Activated CD4-positive, alpha-beta memory T cell treated with anti-CD3 and anti-CD28 coated beads, Interleukin-2, amount 10 ng/mL, durations not matched to agents 7 days and 5 days (primary cell): ENCODE data around the gene NR1D1. TPM values are rescaled to one million over a fixed set of nuclear protein-coding genes. Genes with fewer than 3 reads are reported as not detected.

Source experiments
- CTCF ChIA-PET: fragments of 350-600 bp; sonication (Branson Sonifier 250); formaldehyde crosslinking; loops from one replicate; lab custom pipeline; 2021; ENCODE audit warnings: antibody characterized with exemption, inconsistent platforms; lab: Charles Lee
- POLR2A ChIA-PET: fragments of 350-600 bp; sonication (Branson Sonifier 250); formaldehyde crosslinking; loops from one replicate; lab custom pipeline; 2021; ENCODE audit warnings: antibody characterized with exemption; lab: Charles Lee
- DNase-seq: peaks from one replicate; pipeline ENCODE4 v3.0.0-alpha.2; 2020
- H3K27ac Mint-ChIP-seq: one replicate; pipeline ENCODE4 v1.8.0; 2021; ENCODE audit warnings: mild to moderate bottlenecking, mixed read lengths
- H3K27me3 Mint-ChIP-seq: one replicate; pipeline ENCODE4 v1.8.0; 2021; ENCODE audit warnings: mixed read lengths
- H3K36me3 Mint-ChIP-seq: one replicate; pipeline ENCODE4 v1.8.0; 2021; ENCODE audit warnings: low read depth, mixed read lengths
- H3K4me1 Mint-ChIP-seq: one replicate; pipeline ENCODE4 v1.8.0; 2021; ENCODE audit warnings: mixed read lengths
- H3K4me3 Mint-ChIP-seq: one replicate; pipeline ENCODE4 v1.8.0; 2021; ENCODE audit warnings: mild to moderate bottlenecking, mixed read lengths
- H3K9me3 Mint-ChIP-seq: one replicate; pipeline ENCODE4 v1.8.0; 2021; ENCODE audit warnings: mixed read lengths
- total RNA-seq, 2 experiments: library from RNA; stranded (reverse); gene quantifications; one replicate each; pipeline ENCODE4 v1.2.3, GENCODE V29; 2021

Gene NR1D1
- total RNA-seq, 2 experiments from 2014 or later, result 5.2 to 5.9 TPM

DNA sequence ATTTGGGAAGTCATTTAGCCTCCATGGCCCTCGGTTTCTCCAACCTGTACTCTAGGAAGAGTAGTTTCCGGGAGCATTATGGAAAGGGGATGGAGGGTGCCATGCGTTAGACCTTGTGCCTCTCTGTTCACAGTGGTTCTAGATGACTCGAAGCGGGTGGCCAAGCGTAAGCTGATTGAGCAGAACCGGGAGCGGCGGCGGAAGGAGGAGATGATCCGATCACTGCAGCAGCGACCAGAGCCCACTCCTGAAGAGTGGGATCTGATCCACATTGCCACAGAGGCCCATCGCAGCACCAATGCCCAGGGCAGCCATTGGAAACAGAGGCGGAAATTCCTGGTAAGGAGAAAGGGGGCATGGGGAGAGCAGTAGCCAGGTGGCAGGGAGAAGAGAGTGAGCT is 15.9 kb downstream of the NR1D1 start:
- ChIA-PET CTCF (interaction anchor here (1.0 to 2.8 kb wide), 4 partner anchors 9 to 104 kb away, joined by 3 to 31 read pairs (median 3); partner anchors contain the start of gene MED24), POLR2A (interaction anchor here (1.3 kb wide), 1 partner anchor 30 kb away, joined by 3 read pairs; the partner anchor contains the start of gene MED24)
- Mint-ChIP-seq H3K27ac (no peak overlapping the region), H3K4me1 (no peaks in the 10 kb centered on the region), H3K27me3 (no peaks in the 10 kb centered on the region), H3K9me3 (no peaks in the 10 kb centered on the region), H3K36me3 (no peaks in the 10 kb centered on the region), H3K4me3 (no peak overlapping the region)
- DNase-seq, result no peak

DNA sequence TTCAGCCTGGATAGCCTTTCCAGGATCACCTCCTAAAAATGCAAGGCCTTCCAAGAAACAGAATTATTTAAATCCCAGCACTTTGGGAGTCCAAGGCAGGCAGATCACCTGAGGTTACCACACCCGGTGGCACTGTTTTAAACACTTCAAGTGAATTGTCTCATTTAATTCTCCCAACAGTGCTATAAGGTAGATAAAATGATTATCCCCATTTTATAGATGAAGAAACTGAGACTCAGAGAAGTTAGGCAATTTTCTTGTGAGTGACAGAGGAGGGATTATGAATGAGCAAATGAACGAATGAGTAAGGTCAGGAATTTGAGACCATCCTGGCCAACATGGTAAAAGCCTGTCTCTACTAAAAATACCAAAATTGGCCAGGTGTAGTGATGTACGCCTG is 20.8 kb downstream of the NR1D1 start:
- peaks cover 12% of the 10 kb centered on the region for H3K4me1 Mint-ChIP-seq
- POLR2A ChIA-PET, result interaction anchor here (0.9 kb wide), 1 partner anchor 17 kb away, joined by 4 read pairs; no protein-coding TSS in a partner anchor
- H3K27ac Mint-ChIP-seq, result no peak overlapping the region
- H3K27me3 Mint-ChIP-seq, result no peaks in the 10 kb centered on the region
- DNase-seq, result no peak
- CTCF ChIA-PET, result interaction anchor here (0.7 to 1.5 kb wide), 2 partner anchors 16 to 35 kb away, joined by 3 to 4 read pairs; no protein-coding TSS in a partner anchor
- H3K9me3 Mint-ChIP-seq, result no peaks in the 10 kb centered on the region
- H3K4me3 Mint-ChIP-seq, result no peak overlapping the region
- H3K36me3 Mint-ChIP-seq, result no peaks in the 10 kb centered on the region

DNA sequence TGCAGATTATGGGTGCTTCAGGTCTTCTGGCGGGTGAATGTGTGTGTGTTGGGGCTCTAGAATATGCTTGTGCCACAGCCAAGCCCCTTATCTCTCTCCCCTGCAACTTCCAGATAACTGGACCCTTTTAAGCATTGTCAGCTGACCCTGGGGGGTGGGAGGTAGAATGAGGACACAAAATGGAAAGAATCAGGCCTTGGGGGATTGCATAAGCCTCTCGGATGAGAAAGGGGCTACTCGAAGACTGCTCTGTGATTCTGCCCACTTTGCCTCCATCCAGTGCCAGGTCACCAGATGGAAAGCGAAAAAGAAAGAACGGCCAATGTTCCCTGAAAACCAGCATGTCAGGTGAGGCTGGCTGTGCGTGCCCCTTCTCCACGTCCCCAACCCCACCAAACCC is 23.8 kb downstream of the NR1D1 start:
- H3K9me3 Mint-ChIP-seq, result no peaks in the 10 kb centered on the region
- CTCF ChIA-PET, result interaction anchor here (1.6 to 4.0 kb wide), 11 partner anchors 9 to 96 kb away, joined by 4 to 60 read pairs (median 10); partner anchors contain the start of genes NR1D1, PSMD3 and THRA
- DNase-seq, result no peak
- H3K4me1 Mint-ChIP-seq, result peaks cover 12% of the 10 kb centered on the region
- H3K27ac Mint-ChIP-seq, result no peak overlapping the region
- POLR2A ChIA-PET, result interaction anchor here (4.6 kb wide), 1 partner anchor 22 kb away, joined by 35 read pairs; the partner anchor contains the start of gene NR1D1
- no peaks in the 10 kb centered on the region for H3K27me3 Mint-ChIP-seq
- H3K36me3 Mint-ChIP-seq, result no peaks in the 10 kb centered on the region
- H3K4me3 Mint-ChIP-seq, result no peak overlapping the region

DNA sequence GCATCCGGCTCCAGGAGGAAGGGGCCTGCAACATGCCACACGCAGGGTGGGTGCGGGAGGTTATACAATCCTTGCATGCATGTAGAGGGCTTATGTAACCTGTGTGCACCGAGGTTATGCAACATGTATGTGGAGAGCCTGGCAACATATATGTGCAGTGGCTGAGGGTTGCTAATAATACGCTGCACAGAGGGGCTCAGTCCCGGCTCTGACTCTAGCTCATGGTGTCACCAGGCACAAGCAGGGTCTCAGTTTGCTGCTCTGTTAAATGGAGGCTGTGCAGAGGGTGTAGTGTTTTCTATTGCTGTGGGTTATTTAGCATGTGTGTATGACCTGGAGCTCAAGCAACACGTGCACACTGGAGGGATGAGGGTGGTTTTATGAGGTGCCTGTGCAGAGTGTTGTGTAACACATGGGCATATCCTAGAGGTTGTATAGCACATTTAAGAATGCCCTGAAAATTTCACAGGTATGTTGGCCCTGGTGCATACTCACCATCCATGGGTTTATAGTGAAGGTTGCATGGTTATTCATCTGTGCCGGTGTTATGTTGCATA is 24.4 kb downstream of the NR1D1 start:
- CTCF ChIA-PET, result interaction anchor here (0.6 to 4.0 kb wide), 36 partner anchors 10 to 475 kb away, joined by 3 to 60 read pairs (median 4); partner anchors contain the start of genes CASC3, MED24, NR1D1 and PSMD3
- H3K9me3 Mint-ChIP-seq, result no peaks in the 10 kb centered on the region
- DNase-seq, result no peak
- no peaks in the 10 kb centered on the region for H3K27me3 Mint-ChIP-seq
- peaks cover 12% of the 10 kb centered on the region for H3K4me1 Mint-ChIP-seq
- H3K27ac Mint-ChIP-seq, result no peak overlapping the region
- POLR2A ChIA-PET, result interaction anchor here (0.7 to 4.6 kb wide), 8 partner anchors 14 to 63 kb away, joined by 3 to 35 read pairs (median 4); partner anchors contain the start of genes MED24 and NR1D1
- no peaks in the 10 kb centered on the region for H3K36me3 Mint-ChIP-seq
- no peak overlapping the region for H3K4me3 Mint-ChIP-seq

- ChIA-PET CTCF (interaction anchor here (0.6 to 4.0 kb wide), 41 partner anchors 10 to 474 kb away, joined by 3 to 60 read pairs (median 4); partner anchors contain the start of genes CASC3, MED24, NR1D1 and PSMD3), POLR2A (interaction anchor here (0.7 to 4.6 kb wide), 8 partner anchors 15 to 64 kb away, joined by 3 to 35 read pairs (median 4); partner anchors contain the start of genes MED24 and NR1D1)
- no peaks in the 10 kb centered on the region for H3K27me3 Mint-ChIP-seq
- peak; percentile 67 for DNase-seq
- peak overlapping the region; percentile 19 for H3K27ac Mint-ChIP-seq
- H3K4me3 Mint-ChIP-seq, result no peak overlapping the region
- H3K9me3 Mint-ChIP-seq, result no peaks in the 10 kb centered on the region
- H3K36me3 Mint-ChIP-seq, result no peaks in the 10 kb centered on the region
- peaks cover 12% of the 10 kb centered on the region for H3K4me1 Mint-ChIP-seq
These were observed 25.0 kb downstream of the NR1D1 start for GRCh38 chr17:40075201-40075941.

- no peak for DNase-seq
- Mint-ChIP-seq H3K4me1 (peaks cover 17% of the 10 kb centered on the region), H3K27ac (no peak overlapping the region), H3K4me3 (no peak overlapping the region), H3K9me3 (no peaks in the 10 kb centered on the region), H3K27me3 (no peaks in the 10 kb centered on the region), H3K36me3 (no peaks in the 10 kb centered on the region)
- ChIA-PET POLR2A (interaction anchor here (1.0 to 4.6 kb wide), 5 partner anchors 15 to 48 kb away, joined by 3 to 35 read pairs (median 7); partner anchors contain the start of genes MED24 and NR1D1), CTCF (interaction anchor here (0.6 to 4.0 kb wide), 25 partner anchors 10 to 299 kb away, joined by 3 to 60 read pairs (median 4); partner anchors contain the start of genes MED24, NR1D1, PSMD3 and THRA)
These were observed 25.6 kb downstream of the NR1D1 start for GRCh38 chr17:40074871-40075200.

- DNase-seq, result no peak
- Mint-ChIP-seq H3K36me3 (no peaks in the 10 kb centered on the region), H3K4me1 (peaks cover 24% of the 10 kb centered on the region), H3K27ac (no peak overlapping the region), H3K27me3 (no peaks in the 10 kb centered on the region), H3K9me3 (no peaks in the 10 kb centered on the region), H3K4me3 (no peak overlapping the region)
- ChIA-PET POLR2A (interaction anchor here (1.0 to 4.6 kb wide), 4 partner anchors 19 to 49 kb away, joined by 3 to 35 read pairs (median 8); partner anchors contain the start of genes MED24 and NR1D1), CTCF (interaction anchor here (0.6 to 4.0 kb wide), 12 partner anchors 9 to 157 kb away, joined by 4 to 60 read pairs (median 14); partner anchors contain the start of genes MED24, NR1D1 and THRA)
These were observed 26.2 kb downstream of the NR1D1 start for GRCh38 chr17:40074175-40074512.

- POLR2A ChIA-PET, result interaction anchor here (0.8 to 4.6 kb wide), 5 partner anchors 10 to 49 kb away, joined by 3 to 35 read pairs (median 3); partner anchors contain the start of genes NR1D1 and THRA
- H3K27me3 Mint-ChIP-seq, result no peaks in the 10 kb centered on the region
- H3K4me3 Mint-ChIP-seq, result no peak overlapping the region
- DNase-seq, result no peak
- H3K4me1 Mint-ChIP-seq, result peaks cover 29% of the 10 kb centered on the region
- H3K9me3 Mint-ChIP-seq, result no peaks in the 10 kb centered on the region
- H3K27ac Mint-ChIP-seq, result no peak overlapping the region
- CTCF ChIA-PET, result interaction anchor here (0.6 to 4.0 kb wide), 12 partner anchors 9 to 828 kb away, joined by 4 to 60 read pairs (median 6); partner anchors contain the start of genes MED24, NR1D1 and THRA
- no peaks in the 10 kb centered on the region for H3K36me3 Mint-ChIP-seq
These were observed 26.8 kb downstream of the NR1D1 start for GRCh38 chr17:40073454-40074174.

DNA sequence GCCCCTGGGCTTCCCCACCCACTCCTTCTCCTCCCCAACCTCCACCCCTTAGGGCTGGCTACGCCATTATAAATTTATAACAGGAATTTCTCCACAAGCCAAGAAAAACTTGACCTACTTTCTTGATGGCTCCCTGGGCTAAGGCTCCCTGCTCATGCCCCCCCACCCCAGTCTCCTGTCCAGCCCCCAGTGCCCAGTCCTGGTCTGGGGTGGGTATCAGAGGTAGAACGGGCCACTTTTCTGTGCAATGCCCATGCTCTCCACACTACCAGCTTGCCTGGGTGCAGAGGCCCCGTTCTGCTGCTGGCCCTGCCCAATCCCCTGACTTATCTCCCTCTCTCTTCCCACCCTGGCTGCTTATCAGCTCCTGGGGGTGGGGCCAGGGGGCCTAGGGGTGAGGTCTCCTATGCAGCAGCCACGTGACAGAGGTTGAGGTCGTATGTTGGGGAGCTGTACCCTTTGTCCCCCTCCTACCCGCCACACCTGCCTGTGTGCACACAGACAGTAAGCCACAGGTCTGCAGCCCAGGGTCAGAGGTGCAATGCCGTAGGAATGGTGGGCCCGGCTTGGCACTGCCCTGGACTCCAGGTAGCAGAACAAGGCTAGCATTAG is 27.5 kb downstream of the NR1D1 start:
- Mint-ChIP-seq H3K4me1 (peaks cover 35% of the 10 kb centered on the region), H3K27me3 (no peaks in the 10 kb centered on the region), H3K27ac (no peak overlapping the region), H3K4me3 (no peak overlapping the region), H3K36me3 (no peaks in the 10 kb centered on the region), H3K9me3 (no peaks in the 10 kb centered on the region)
- CTCF ChIA-PET, result interaction anchor here (0.6 to 4.0 kb wide), 7 partner anchors 8 to 827 kb away, joined by 4 to 60 read pairs (median 6); partner anchors contain the start of genes MED24 and THRA
- POLR2A ChIA-PET, result interaction anchor here (0.5 to 4.6 kb wide), 6 partner anchors 10 to 50 kb away, joined by 3 to 35 read pairs (median 3); partner anchors contain the start of genes NR1D1 and THRA
- no peak for DNase-seq

GRCh38 chr17:40072040-40072734 is 28.2 kb downstream of the NR1D1 start:
- Mint-ChIP-seq H3K27ac (no peak overlapping the region), H3K4me1 (peaks cover 38% of the 10 kb centered on the region), H3K9me3 (no peaks in the 10 kb centered on the region), H3K36me3 (no peaks in the 10 kb centered on the region), H3K4me3 (no peak overlapping the region), H3K27me3 (no peaks in the 10 kb centered on the region)
- DNase-seq, result no peak
- CTCF ChIA-PET, result interaction anchor here (1.9 kb wide), 1 partner anchor 14 kb away, joined by 6 read pairs; no protein-coding TSS in a partner anchor
- POLR2A ChIA-PET, result interaction anchor here (0.5 kb wide), 1 partner anchor 22 kb away, joined by 3 read pairs; no protein-coding TSS in a partner anchor
